ENCODE results near the gene AP3B2.

Gene AP3B2

DNA sequence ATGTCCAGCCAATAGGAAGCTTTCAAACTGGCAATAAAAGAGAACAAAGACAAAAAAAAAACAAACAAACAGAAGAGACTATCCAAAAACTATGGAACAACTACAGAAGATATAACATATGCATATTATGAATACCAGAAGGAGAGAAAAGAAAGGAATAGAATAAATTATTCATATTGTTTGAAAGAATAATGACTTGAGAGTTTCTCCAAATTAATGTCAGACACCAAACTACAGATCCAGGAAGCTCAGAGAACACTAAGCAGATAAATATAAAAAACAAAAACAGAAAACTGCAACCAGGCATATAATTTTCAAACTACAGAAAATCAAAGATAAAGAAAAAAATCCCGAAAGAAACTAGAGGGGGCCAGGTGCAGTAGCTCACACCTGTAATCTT is 34.1 kb upstream of the AP3B2 start:
- in situ Hi-C loops (cut with MboI; ENCODE audit: low sequenced_read_pairs, unreplicated experiment): no loop called here
- no peak for DNase-seq (ENCODE audit: low spot score)
- TF ChIP-seq, protein P1, sequence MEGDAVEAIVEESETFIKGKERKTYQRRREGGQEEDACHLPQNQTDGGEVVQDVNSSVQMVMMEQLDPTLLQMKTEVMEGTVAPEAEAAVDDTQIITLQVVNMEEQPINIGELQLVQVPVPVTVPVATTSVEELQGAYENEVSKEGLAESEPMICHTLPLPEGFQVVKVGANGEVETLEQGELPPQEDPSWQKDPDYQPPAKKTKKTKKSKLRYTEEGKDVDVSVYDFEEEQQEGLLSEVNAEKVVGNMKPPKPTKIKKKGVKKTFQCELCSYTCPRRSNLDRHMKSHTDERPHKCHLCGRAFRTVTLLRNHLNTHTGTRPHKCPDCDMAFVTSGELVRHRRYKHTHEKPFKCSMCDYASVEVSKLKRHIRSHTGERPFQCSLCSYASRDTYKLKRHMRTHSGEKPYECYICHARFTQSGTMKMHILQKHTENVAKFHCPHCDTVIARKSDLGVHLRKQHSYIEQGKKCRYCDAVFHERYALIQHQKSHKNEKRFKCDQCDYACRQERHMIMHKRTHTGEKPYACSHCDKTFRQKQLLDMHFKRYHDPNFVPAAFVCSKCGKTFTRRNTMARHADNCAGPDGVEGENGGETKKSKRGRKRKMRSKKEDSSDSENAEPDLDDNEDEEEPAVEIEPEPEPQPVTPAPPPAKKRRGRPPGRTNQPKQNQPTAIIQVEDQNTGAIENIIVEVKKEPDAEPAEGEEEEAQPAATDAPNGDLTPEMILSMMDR (IDR thresholded peaks at IDR 0.05; ENCODE audit: borderline replicate concordance, control extremely low read depth, extremely low read depth, insufficient read depth, missing control alignments): no peak

DNA sequence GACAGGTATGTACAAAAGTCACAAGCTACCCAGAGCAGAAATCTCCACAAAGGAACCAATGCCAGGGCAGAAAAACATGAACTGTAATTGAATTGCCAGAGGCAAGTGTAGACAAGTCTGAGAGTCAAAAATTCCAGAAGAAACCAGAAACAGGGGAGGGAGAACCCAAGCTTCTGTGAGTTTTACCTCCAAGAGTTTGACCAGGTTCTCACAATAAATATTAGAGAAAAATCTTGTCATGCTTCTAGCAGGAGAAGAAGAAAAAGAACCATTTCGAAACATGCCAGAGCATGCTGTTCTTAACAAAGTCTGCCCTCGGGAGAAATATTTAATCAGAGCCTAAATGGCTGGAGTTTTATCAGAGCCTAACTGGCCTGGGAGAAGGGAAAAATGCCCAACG is 32.5 kb upstream of the AP3B2 start:
- DNase-seq (ENCODE audit: low spot score): no peak
- TF ChIP-seq, protein P1 (IDR thresholded peaks at IDR 0.05; ENCODE audit: borderline replicate concordance, control extremely low read depth, extremely low read depth, insufficient read depth, missing control alignments): no peak
- in situ Hi-C loops (cut with MboI; ENCODE audit: low sequenced_read_pairs, unreplicated experiment): no loop called here

DNA sequence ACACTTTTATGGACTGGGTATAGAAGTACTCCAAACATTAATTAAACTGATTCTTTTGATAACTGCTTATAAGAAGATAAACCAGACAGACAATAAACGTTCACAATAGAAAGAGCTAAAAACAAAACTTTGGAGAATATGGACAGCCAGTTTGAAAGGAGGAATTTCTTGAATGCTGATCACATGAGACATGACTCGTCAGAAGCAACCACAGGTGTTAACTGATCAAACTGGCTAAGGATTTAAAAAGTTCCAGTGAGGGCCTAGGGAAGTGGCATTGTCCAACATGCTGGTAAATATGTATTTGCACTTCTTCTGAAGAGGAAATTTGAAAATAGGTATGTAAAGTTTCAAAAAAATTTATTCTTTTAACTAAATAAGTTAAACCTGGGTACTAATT is 29.4 kb upstream of the AP3B2 start:
- TF ChIP-seq, protein P1 (IDR thresholded peaks at IDR 0.05; ENCODE audit: borderline replicate concordance, control extremely low read depth, extremely low read depth, insufficient read depth, missing control alignments): no peak
- in situ Hi-C loops (cut with MboI; ENCODE audit: low sequenced_read_pairs, unreplicated experiment): no loop called here
- no peak for DNase-seq (ENCODE audit: low spot score)

DNA sequence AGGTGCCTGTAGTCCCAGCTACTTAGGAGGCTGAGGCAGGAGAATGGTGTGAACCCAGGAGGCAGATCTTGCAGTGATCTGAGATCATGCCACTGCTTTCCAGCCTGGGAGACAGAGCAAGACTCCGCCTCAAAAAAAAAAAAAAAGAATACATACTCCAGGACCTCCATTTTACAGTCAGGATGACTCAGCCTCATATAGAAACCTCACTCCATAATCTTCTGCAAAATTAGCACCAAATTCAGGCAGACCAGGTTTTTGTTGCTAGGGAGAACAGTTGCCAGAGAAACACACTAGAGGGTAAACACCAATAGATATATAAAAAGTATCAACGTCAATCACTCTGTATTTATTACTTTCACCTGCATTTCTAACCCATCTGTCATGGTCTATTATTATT is 28.3 kb upstream of the AP3B2 start:
- in situ Hi-C loops (cut with MboI; ENCODE audit: low sequenced_read_pairs, unreplicated experiment): no loop called here
- DNase-seq (ENCODE audit: low spot score): no peak
- TF ChIP-seq, protein P1 (IDR thresholded peaks at IDR 0.05; ENCODE audit: borderline replicate concordance, control extremely low read depth, extremely low read depth, insufficient read depth, missing control alignments): no peak

DNA sequence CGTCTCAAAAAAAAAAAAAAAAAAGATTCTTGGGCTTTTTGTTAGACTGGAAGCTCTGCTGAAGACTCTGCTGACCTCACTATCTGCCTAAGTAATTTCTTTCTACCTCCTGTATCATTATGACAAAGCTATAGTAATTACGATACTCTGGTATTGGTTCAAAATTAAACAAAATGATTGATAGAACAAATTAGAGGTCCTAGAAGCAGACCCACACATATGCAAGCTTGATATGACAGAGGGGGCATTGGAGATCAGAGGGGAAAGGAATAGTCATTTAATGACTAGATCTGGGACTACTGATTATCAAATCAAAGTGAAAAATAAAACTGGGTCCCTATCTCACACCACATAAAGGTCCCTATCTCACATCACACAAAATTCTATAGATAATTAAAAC is 21.9 kb upstream of the AP3B2 start:
- in situ Hi-C loops (cut with MboI; ENCODE audit: low sequenced_read_pairs, unreplicated experiment): no loop called here
- DNase-seq (ENCODE audit: low spot score): no peak
- TF ChIP-seq, protein P1 (IDR thresholded peaks at IDR 0.05; ENCODE audit: borderline replicate concordance, control extremely low read depth, extremely low read depth, insufficient read depth, missing control alignments): no peak

DNA sequence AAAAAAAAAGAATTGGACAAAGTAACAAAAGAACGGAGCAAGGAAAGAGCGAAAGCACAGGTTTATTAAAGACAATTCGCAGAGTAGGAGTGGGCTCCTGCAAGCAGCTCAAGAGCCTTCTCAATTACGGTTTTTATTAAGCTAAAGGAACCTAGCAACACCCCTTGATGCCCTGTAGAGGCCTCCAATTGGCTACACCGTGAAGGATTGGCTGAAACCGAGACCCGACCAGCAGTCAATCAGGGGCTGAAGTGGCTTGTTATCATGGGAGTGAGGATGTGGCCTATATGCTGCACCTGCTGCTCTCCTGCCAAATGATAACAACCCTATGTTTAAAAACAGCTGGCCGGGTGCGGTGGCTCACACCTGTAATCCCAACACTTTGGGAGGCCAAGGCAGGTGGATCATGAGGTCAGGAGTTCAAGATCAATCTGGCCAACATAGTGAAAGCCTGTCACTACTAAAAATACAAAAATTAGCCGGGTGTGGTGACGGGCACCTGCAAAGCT is 20.4 kb upstream of the AP3B2 start:
- no peak for DNase-seq (ENCODE audit: low spot score)
- in situ Hi-C loops (cut with MboI; ENCODE audit: low sequenced_read_pairs, unreplicated experiment): no loop called here
- TF ChIP-seq, protein P1 (IDR thresholded peaks at IDR 0.05; ENCODE audit: borderline replicate concordance, control extremely low read depth, extremely low read depth, insufficient read depth, missing control alignments): no peak

DNA sequence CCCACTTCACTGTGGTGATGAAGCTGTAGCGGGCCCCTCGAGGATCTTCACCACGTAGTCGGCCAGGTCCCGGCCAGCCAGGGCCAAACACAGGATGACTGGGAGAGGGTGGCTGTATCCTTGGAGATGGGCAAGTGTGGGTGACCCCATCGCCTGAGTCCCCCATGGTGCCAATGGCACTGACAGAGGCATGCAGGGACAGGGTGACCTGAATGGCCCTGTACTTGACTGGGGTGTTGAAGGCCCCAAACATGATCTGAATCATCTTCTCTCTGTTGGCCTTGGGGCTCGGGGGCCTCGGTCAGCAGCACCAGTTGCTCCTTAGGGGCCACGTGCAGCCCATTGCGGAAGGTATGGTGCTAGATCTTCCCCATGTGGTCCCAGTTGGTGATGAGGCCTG is 17.1 kb upstream of the AP3B2 start:
- TF ChIP-seq, protein P1 (IDR thresholded peaks at IDR 0.05; ENCODE audit: borderline replicate concordance, control extremely low read depth, extremely low read depth, insufficient read depth, missing control alignments): no peak

More for the DNA sequence above, 17.1 kb upstream of the AP3B2 start:
- no peak for DNase-seq (ENCODE audit: low spot score)
- in situ Hi-C loops (cut with MboI; ENCODE audit: low sequenced_read_pairs, unreplicated experiment): no loop called here

All from GM13976 (cell line).